HepG2 (cell line): ENCODE results near the gene BORCS5. TPM values are rescaled to one million over a fixed set of nuclear protein-coding genes. Genes with fewer than 3 reads are reported as not detected.
A peak's percentile ranks its signal among the peaks of the same experiment; 100 is the strongest.

Experiments
- ARID2 ChIP-seq: sonication (generic); formaldehyde crosslinking; IDR thresholded peaks from 2 replicates; pipeline ENCODE4 v1.8.1; 2022; ENCODE audit warnings: mild to moderate bottlenecking, missing genetic modification reagents, borderline replicate concordance
- BORCS8-MEF2B ChIP-seq: sonication (generic); formaldehyde crosslinking; IDR thresholded peaks from 2 replicates; pipeline ENCODE4 v1.8.0; 2022; ENCODE audit warnings: mild to moderate bottlenecking, missing genetic modification reagents
- BRD4 ChIP-seq: sonication (generic); formaldehyde crosslinking; IDR thresholded peaks from 2 replicates; pipeline ENCODE4 v1.4.0; 2020; ENCODE audit warnings: missing genetic modification reagents
- FOXA1 ChIP-seq, 2 experiments: fragments of 450-650 bp in 1 of 2; sonication (generic) in 1 of 2; formaldehyde crosslinking in 1 of 2; IDR thresholded peaks; 2 replicates each; pipeline versions ENCODE4 v1.4.0 to v1.6.1; 2016 to 2020; ENCODE audit warnings: missing genetic modification reagents in 1 of 2
- FOXP1 ChIP-seq, 2 experiments: fragments of 450-650 bp in 1 of 2; IDR thresholded peaks; 2 replicates each; pipeline ENCODE4 v1.6.1; 2017 to 2018; ENCODE audit warnings: antibody characterized with exemption in 1 of 2
- GPN1 ChIP-seq: sonication (generic); formaldehyde crosslinking; IDR thresholded peaks from 2 replicates; pipeline ENCODE4 v1.5.1; 2020; ENCODE audit warnings: missing genetic modification reagents, borderline replicate concordance
- KDM2A ChIP-seq: sonication (generic); formaldehyde crosslinking; IDR thresholded peaks from 2 replicates; pipeline ENCODE4 v1.4.0; 2020; ENCODE audit warnings: low read depth, missing genetic modification reagents, borderline replicate concordance
- MATR3 ChIP-seq: sonication (generic); formaldehyde crosslinking; IDR thresholded peaks from 2 replicates; pipeline ENCODE4 v1.4.0; 2020; ENCODE audit warnings: missing genetic modification reagents
- NCOA2 ChIP-seq: sonication (generic); formaldehyde crosslinking; IDR thresholded peaks from 2 replicates; pipeline ENCODE4 v1.8.0; 2022; ENCODE audit warnings: inconsistent platforms
- RXRA ChIP-seq: sonication (generic); formaldehyde crosslinking; IDR thresholded peaks from 2 replicates; pipeline ENCODE4 v1.5.1; 2020; ENCODE audit warnings: missing genetic modification reagents
- TBL1XR1 ChIP-seq: fragments of 150-350 bp; IDR thresholded peaks from 2 replicates; pipeline ENCODE4 v1.6.1; 2014; ENCODE audit warnings: borderline replicate concordance, low read length; ENCODE audit not compliant: partially characterized antibody
- TBX3 ChIP-seq: fragments of 450-650 bp; IDR thresholded peaks from 2 replicates; pipeline ENCODE4 v1.6.1; 2017; ENCODE audit warnings: antibody characterized with exemption, mild to moderate bottlenecking, inconsistent platforms, borderline replicate concordance
- TP53 ChIP-seq: sonication (generic); formaldehyde crosslinking; conservative IDR thresholded peaks from 2 replicates; pipeline ENCODE4 v1.4.0; 2020; ENCODE audit warnings: missing genetic modification reagents
- ZNF10 ChIP-seq: sonication (generic); formaldehyde crosslinking; IDR thresholded peaks from 2 replicates; pipeline ENCODE4 v1.4.0; 2020; ENCODE audit warnings: mild to moderate bottlenecking, low read depth, missing genetic modification reagents, borderline replicate concordance
- ZNF431 ChIP-seq: sonication (generic); formaldehyde crosslinking; IDR thresholded peaks from 2 replicates; pipeline ENCODE4 v1.9.0; 2022; ENCODE audit warnings: missing genetic modification reagents, low read depth, mild to moderate bottlenecking, borderline replicate concordance
- ZNF572 ChIP-seq: sonication (generic); formaldehyde crosslinking; IDR thresholded peaks from 2 replicates; pipeline ENCODE4 v1.5.1; 2020; ENCODE audit warnings: mild to moderate bottlenecking, missing genetic modification reagents
- ZNF577 ChIP-seq: sonication (generic); formaldehyde crosslinking; IDR thresholded peaks from 2 replicates; pipeline ENCODE4 v1.4.0; 2020; ENCODE audit warnings: mild to moderate bottlenecking, low read depth, missing genetic modification reagents, borderline replicate concordance
- ZNF724P ChIP-seq: sonication (generic); formaldehyde crosslinking; IDR thresholded peaks from 2 replicates; pipeline ENCODE4 v1.8.0; 2022; ENCODE audit warnings: missing genetic modification reagents, borderline replicate concordance
- ZNF792 ChIP-seq: IDR thresholded peaks from 2 replicates; pipeline ENCODE4 v1.6.1; 2016
- polyA plus RNA-seq, 8 experiments: library from polyadenylated mRNA; depleted of rRNA in 3 of 8; stranded (reverse) in 7 of 8; unstranded in 1 of 8; fragments of >200 nt; fragmentation: Illumina TruSeq in 4 of 8; extraction: Trizol in 4 of 8; gene quantifications; 2 replicates each; pipeline versions ENCODE4 v1.2.1 to v1.2.3, GENCODE V29; 2011 to 2016; ENCODE audit warnings: low read depth in 4 of 8, missing spikeins in 1 of 8, mixed read lengths in 1 of 8; ENCODE audit not compliant: insufficient read depth in 1 of 8
- total RNA-seq, 5 experiments: library from RNA; depleted of rRNA; stranded (reverse); fragments of >200 nt; fragmentation: Illumina TruSeq; extraction: Trizol; gene quantifications; 2 replicates each; pipeline ENCODE4 v1.2.3, GENCODE V29; 2016; ENCODE audit warnings: low read depth in 1 of 5
- TF ChIP-seq, protein P1 (sequence below): sonication (generic); formaldehyde crosslinking; IDR thresholded peaks from 2 replicates; pipeline ENCODE4 v1.5.0; 2020; ENCODE audit warnings: mild to moderate bottlenecking, missing genetic modification reagents, borderline replicate concordance
- TF ChIP-seq, protein P2 (sequence below): IDR thresholded peaks from 2 replicates; pipeline ENCODE4 v1.6.1; 2016; ENCODE audit warnings: missing genetic modification reagents, missing compliant biosample characterization
- TF ChIP-seq, protein P3 (sequence below): sonication (generic); formaldehyde crosslinking; IDR thresholded peaks from 2 replicates; pipeline ENCODE4 v1.4.0; 2020; ENCODE audit warnings: missing genetic modification reagents, low read depth, mild to moderate bottlenecking, borderline replicate concordance
- TF ChIP-seq, protein P4 (sequence below): sonication (generic); formaldehyde crosslinking; IDR thresholded peaks from 2 replicates; pipeline ENCODE4 v1.5.0; 2020; ENCODE audit warnings: missing genetic modification reagents
- TF ChIP-seq, protein P5 (sequence below): sonication (generic); formaldehyde crosslinking; IDR thresholded peaks from 2 replicates; pipeline ENCODE4 v1.4.0; 2020; ENCODE audit warnings: missing genetic modification reagents

The BORCS5 gene
- total and polyA plus RNA-seq, 2 of the 13 experiments (the other 11 are each of a cell fraction or from before 2014, with no cell fraction given) = 3.9 to 4.7 TPM

DNA sequence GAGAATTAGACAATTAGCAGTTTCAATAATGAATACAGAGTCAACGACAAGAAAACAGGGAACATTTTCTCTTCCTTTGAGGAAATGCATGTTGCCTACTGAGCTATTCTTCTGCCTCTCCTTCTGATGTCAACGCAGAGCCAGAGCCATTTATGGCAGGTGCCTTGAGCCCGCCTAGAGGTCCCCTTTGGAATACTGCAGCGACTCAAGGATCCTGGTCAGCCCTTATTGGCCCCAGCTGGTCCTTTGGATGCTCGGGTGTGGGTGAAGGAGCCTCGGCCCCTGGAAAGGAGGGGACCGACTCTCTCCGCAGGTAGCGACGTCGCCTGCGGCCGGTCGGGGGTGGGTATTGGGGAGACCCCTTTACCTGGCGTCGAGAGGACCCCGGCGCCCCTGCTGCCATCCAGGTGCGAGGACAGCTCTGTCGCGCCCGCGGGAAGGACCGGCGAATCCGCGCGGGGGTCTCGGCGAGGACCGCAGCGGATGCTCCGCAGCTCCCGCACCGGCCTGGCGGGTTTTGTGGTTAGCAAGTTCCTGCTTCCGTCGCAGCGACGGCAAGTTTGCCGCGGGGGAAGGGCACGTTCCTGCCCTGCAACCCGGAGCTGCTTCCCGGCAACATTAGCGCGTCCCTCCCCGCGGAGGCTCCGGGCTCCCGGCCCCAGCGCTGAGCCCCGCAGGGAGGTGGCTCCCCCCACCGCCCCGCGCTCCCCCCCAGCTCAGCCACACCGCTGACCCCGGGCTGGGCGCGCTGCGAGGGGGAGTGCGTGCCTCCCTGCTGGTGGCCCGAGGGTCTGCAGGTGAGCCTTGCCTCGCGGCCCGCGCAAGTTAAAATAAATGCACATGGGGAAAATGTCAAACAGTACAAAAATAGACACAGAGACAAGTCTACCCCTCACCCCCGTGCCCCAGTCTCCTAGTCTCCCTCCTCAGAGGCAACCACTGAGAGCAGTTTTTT, 6.9 kb upstream of the BORCS5 start, which contains the start of gene MANSC1 (continued):
- TF ChIP-seq BRD4 (CRISPR knock-in tag) (no peak), ZNF724P (CRISPR knock-in tag) (no peak), BORCS8-MEF2B (CRISPR knock-in tag) (no peak), ZNF572 (CRISPR knock-in tag) (no peak), TBX3 (no peak), NCOA2 (CRISPR knock-in tag) (no peak), GPN1 (CRISPR knock-in tag) (no peak), ARID2 (CRISPR knock-in tag) (no peak), ZNF431 (peak; percentile 27; the same call in 1 of the 2 replicates), TP53 (CRISPR knock-in tag) (no peak), FOXP1 (IDR thresholded peaks at IDR 0.05) (no peak), FOXP1 (CRISPR knock-in tag; IDR thresholded peaks at IDR 0.05) (no peak), KDM2A (CRISPR knock-in tag) (peak; percentile 81), MATR3 (CRISPR knock-in tag) (no peak), FOXA1 (IDR thresholded peaks at IDR 0.05) (no peak), FOXA1 (CRISPR knock-in tag; IDR thresholded peaks at IDR 0.05) (no peak), ZNF10 (no peak), ZNF792 (CRISPR knock-in tag) (no peak), ZNF577 (CRISPR knock-in tag) (no peak), RXRA (CRISPR knock-in tag) (peak; percentile 45; the same call in 1 of the 2 replicates), TBL1XR1 (no peak)
- TF ChIP-seq, protein P1, sequence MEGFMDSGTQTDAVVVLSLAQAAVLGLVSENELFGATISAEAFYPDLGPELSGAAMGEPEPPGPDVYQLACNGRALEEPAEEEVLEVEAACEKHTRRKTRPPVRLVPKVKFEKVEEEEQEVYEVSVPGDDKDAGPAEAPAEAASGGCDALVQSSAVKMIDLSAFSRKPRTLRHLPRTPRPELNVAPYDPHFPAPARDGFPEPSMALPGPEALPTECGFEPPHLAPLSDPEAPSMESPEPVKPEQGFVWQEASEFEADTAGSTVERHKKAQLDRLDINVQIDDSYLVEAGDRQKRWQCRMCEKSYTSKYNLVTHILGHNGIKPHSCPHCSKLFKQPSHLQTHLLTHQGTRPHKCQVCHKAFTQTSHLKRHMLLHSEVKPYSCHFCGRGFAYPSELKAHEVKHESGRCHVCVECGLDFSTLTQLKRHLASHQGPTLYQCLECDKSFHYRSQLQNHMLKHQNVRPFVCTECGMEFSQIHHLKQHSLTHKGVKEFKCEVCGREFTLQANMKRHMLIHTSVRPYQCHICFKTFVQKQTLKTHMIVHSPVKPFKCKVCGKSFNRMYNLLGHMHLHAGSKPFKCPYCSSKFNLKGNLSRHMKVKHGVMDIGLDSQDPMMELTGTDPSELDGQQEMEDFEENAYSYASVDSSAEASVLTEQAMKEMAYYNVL (CRISPR knock-in tag) = no peak
- TF ChIP-seq, protein P2, sequence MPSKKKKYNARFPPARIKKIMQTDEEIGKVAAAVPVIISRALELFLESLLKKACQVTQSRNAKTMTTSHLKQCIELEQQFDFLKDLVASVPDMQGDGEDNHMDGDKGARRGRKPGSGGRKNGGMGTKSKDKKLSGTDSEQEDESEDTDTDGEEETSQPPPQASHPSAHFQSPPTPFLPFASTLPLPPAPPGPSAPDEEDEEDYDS (CRISPR knock-in tag) = no peak
- TF ChIP-seq, protein P3, sequence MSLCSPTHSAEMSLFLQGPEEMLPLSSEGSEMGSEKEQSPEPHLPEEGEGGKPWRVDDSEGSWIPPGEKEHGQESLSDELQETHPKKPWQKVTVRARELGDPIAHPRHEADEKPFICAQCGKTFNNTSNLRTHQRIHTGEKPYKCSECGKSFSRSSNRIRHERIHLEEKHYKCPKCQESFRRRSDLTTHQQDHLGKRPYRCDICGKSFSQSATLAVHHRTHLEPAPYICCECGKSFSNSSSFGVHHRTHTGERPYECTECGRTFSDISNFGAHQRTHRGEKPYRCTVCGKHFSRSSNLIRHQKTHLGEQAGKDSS (CRISPR knock-in tag) = no peak
- TF ChIP-seq, protein P4, sequence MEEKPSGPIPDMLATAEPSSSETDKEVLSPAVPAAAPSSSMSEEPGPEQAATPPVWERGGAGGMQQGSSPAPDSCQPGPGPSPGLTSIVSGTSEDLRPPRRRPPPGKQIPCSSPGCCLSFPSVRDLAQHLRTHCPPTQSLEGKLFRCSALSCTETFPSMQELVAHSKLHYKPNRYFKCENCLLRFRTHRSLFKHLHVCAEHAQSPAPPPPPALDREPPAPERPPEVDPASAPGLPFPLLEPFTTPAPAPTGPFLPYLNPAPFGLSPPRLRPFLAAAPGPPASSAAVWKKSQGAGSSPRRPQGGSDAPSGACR = peak; percentile 40; the same call in 1 of the 2 replicates
- TF ChIP-seq, protein P5, sequence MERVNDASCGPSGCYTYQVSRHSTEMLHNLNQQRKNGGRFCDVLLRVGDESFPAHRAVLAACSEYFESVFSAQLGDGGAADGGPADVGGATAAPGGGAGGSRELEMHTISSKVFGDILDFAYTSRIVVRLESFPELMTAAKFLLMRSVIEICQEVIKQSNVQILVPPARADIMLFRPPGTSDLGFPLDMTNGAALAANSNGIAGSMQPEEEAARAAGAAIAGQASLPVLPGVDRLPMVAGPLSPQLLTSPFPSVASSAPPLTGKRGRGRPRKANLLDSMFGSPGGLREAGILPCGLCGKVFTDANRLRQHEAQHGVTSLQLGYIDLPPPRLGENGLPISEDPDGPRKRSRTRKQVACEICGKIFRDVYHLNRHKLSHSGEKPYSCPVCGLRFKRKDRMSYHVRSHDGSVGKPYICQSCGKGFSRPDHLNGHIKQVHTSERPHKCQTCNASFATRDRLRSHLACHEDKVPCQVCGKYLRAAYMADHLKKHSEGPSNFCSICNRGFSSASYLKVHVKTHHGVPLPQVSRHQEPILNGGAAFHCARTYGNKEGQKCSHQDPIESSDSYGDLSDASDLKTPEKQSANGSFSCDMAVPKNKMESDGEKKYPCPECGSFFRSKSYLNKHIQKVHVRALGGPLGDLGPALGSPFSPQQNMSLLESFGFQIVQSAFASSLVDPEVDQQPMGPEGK (CRISPR knock-in tag) = peak; percentile 97
